Measurements from ENCODE around the gene RAB3B. TPM values are rescaled to one million over a fixed set of nuclear protein-coding genes. Genes with fewer than 3 reads are reported as not detected.

Gene RAB3B
- total and polyA plus RNA-seq, 9 of the 15 experiments (the other 6 are each of a cell fraction or from before 2014, with no cell fraction given) = 0.07 to 0.47 (median 0.27) TPM

DNA sequence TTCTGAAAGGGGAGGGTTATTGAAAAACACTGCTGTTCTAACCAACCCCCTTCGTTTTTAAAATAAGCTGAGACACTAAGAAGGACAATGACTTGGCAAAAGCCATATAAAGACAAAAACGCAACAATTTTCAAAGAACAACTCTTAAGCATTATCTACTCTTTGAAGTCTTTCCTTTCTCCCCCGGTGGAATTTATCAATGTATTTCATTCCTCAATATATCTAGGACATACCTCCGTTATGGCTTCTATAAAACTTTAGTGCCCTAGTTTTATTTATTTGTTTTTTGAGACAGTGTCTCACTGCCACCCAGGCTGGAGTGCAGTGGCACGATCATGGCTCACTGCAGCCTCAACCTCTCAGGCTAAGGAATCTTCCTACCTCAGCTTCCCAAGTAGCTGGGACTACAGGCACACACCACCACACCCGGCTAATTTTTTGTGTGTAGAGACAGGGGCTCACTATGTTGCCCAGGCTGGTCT, 115.2 kb downstream of the RAB3B start (continued):
- TF ChIP-seq NFRKB (IDR thresholded peaks at IDR 0.05; ENCODE audit: low read depth) (peak; percentile 33; the same call in 1 of the 2 replicates), HNRNPLL (IDR thresholded peaks at IDR 0.05; ENCODE audit: low read depth, low read length, poor library complexity, severe bottlenecking) (no peak), RUNX1 (IDR thresholded peaks at IDR 0.05; ENCODE audit: low read depth) (no peak), BRD9 (IDR thresholded peaks at IDR 0.05; ENCODE audit: low read depth, partially characterized antibody) (peak; percentile 44), ZNF75A (CRISPR knock-in tag; IDR thresholded peaks at IDR 0.05) (no peak), ZNF174 (CRISPR knock-in tag; IDR thresholded peaks at IDR 0.05) (no peak), SP1 (CRISPR knock-in tag; IDR thresholded peaks at IDR 0.05) (0 out of 2 replicates have a peak, but pooled peaks have one; percentile 34), ZNF561 (CRISPR knock-in tag; conservative IDR thresholded peaks at IDR 0.05) (no peak), PHB2 (IDR thresholded peaks at IDR 0.05; ENCODE audit: low read depth) (no peak), KLF6 (CRISPR knock-in tag; IDR thresholded peaks at IDR 0.05; ENCODE audit: borderline replicate concordance) (no peak), HCFC1 (IDR thresholded peaks at IDR 0.05; ENCODE audit: low read depth, low read length) (0 out of 2 replicates have a peak, but pooled peaks have one; percentile 28), ARID1B (IDR thresholded peaks at IDR 0.05) (peak; percentile 32; the same call in 1 of the 2 replicates), SMARCA4 (IDR thresholded peaks at IDR 0.05) (0 out of 2 replicates have a peak, but pooled peaks have one; percentile 34)
- TF ChIP-seq, protein P1, sequence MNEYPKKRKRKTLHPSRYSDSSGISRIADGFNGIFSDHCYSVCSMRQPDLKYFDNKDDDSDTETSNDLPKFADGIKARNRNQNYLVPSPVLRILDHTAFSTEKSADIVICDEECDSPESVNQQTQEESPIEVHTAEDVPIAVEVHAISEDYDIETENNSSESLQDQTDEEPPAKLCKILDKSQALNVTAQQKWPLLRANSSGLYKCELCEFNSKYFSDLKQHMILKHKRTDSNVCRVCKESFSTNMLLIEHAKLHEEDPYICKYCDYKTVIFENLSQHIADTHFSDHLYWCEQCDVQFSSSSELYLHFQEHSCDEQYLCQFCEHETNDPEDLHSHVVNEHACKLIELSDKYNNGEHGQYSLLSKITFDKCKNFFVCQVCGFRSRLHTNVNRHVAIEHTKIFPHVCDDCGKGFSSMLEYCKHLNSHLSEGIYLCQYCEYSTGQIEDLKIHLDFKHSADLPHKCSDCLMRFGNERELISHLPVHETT (CRISPR knock-in tag; conservative IDR thresholded peaks at IDR 0.05 in 1 of 2, IDR thresholded peaks at IDR 0.05 in 1 of 2) = peak in 1 of 2 experiments; percentile 56; a peak in 1 of 4 replicates
- TF ChIP-seq, protein P2, sequence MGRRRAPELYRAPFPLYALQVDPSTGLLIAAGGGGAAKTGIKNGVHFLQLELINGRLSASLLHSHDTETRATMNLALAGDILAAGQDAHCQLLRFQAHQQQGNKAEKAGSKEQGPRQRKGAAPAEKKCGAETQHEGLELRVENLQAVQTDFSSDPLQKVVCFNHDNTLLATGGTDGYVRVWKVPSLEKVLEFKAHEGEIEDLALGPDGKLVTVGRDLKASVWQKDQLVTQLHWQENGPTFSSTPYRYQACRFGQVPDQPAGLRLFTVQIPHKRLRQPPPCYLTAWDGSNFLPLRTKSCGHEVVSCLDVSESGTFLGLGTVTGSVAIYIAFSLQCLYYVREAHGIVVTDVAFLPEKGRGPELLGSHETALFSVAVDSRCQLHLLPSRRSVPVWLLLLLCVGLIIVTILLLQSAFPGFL (CRISPR knock-in tag; IDR thresholded peaks at IDR 0.05) = no peak
